ENCODE results near the gene DSPP. TPM values are rescaled to one million over a fixed set of nuclear protein-coding genes. Genes with fewer than 3 reads are reported as not detected.

DSPP gene
- total RNA-seq, 1 experiment from 2014 or later: not detected

DNA sequence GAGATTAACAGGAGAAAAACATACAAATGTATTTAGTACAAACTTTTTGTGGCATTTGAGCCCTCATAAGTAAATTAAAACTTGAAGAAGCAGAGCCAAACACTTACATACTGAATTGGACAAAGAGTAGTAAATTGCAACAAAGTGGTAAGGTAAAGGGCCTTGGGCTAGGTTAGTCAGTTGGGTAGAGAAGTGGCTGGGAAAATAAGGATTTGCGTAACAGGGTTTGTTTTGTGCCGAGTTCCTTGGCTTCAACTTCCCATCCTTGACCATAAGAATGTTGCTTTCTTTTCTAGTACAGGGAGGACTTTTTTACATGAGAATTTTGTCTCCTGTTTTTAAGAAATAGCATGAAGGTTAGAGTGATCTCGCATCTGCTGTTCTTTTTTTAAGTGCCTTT, 33.3 kb upstream of the DSPP start:
- DNase-seq: no peak
- Histone ChIP-seq H2AK5ac (ENCODE audit: insufficient read length, low read length) (no peak overlapping the region), H2BK20ac (ENCODE audit: low read depth, low read length, poor library complexity, severe bottlenecking) (no peak overlapping the region), H2BK120ac (ENCODE audit: low read depth, low read length, poor library complexity, severe bottlenecking) (no peak overlapping the region), H3K9me3 (ENCODE audit: control insufficient read depth, low read depth, low read length) (no peaks in the 10 kb centered on the region), H4K91ac (ENCODE audit: insufficient read length, low read depth, low read length) (no peak overlapping the region), H4K8ac (replicated peaks; ENCODE audit: insufficient read length, low read depth, low read length) (no peak overlapping the region), H3K9ac (ENCODE audit: extremely low read depth, insufficient read length, low read length) (no peak overlapping the region), H3K4me1 (ENCODE audit: insufficient read depth, low read length) (peaks cover 3% of the 10 kb centered on the region), H2BK15ac (ENCODE audit: low read depth, low read length) (no peak overlapping the region), H3K4ac (ENCODE audit: low read depth, low read length) (no peak overlapping the region), H2BK5ac (ENCODE audit: insufficient read length, low read length) (no peak overlapping the region), H3K23me2 (ENCODE audit: insufficient read length, low read depth, low read length, poor library complexity, severe bottlenecking) (no peaks in the 10 kb centered on the region), H3K4me2 (ENCODE audit: insufficient read depth, insufficient read length, low read length) (no peak overlapping the region), H3K27me3 (ENCODE audit: insufficient read depth, low read length) (no peaks in the 10 kb centered on the region), H3K27ac (ENCODE audit: insufficient read length, low read depth, low read length) (no peak overlapping the region), H3T11ph (ENCODE audit: low read length) (no peak overlapping the region), H4K5ac (ENCODE audit: insufficient read length, low read depth, low read length) (no peak overlapping the region), H4K20me1 (ENCODE audit: control insufficient read depth, insufficient read depth, insufficient read length) (no peaks in the 10 kb centered on the region), H3K79me1 (ENCODE audit: insufficient read depth, low read depth, low read length, poor library complexity, severe bottlenecking) (no peaks in the 10 kb centered on the region), H3K23ac (ENCODE audit: insufficient read length, low read depth, low read length) (no peak overlapping the region), H2BK12ac (ENCODE audit: insufficient read length, low read depth, low read length) (no peak overlapping the region), H3K79me2 (ENCODE audit: insufficient read depth, low read length) (no peaks in the 10 kb centered on the region), H2AFZ (ENCODE audit: low read length) (no peak overlapping the region), H3K14ac (ENCODE audit: insufficient read depth, low read length) (no peak overlapping the region), H3K56ac (ENCODE audit: insufficient read length, low read depth, low read length) (no peak overlapping the region), H3K18ac (ENCODE audit: insufficient read length, low read depth, low read length) (no peak overlapping the region)
- Mint-ChIP-seq H3K36me3 (ENCODE audit: insufficient read depth in 1 of 3, low read depth in 3 of 3) (no peaks in the 10 kb centered on the region), H3K27ac (no peak overlapping the region), H3K27me3 (ENCODE audit: low read depth) (no peaks in the 10 kb centered on the region), H3K4me3 (no peak overlapping the region), H3K9me3 (peaks cover 0 to 5% of the 10 kb centered on the region in 2 experiments; a peak in 1 of 5 replicates), H3K4me1 (peaks cover 6 to 16% of the 10 kb centered on the region in 2 experiments)
- no CpG with 5 or more reads among the region's 3 CpGs for WGBS (ENCODE audit: extremely low coverage, insufficient read length, low lambda C conversion rate)
- TF ChIP-seq, protein P1, sequence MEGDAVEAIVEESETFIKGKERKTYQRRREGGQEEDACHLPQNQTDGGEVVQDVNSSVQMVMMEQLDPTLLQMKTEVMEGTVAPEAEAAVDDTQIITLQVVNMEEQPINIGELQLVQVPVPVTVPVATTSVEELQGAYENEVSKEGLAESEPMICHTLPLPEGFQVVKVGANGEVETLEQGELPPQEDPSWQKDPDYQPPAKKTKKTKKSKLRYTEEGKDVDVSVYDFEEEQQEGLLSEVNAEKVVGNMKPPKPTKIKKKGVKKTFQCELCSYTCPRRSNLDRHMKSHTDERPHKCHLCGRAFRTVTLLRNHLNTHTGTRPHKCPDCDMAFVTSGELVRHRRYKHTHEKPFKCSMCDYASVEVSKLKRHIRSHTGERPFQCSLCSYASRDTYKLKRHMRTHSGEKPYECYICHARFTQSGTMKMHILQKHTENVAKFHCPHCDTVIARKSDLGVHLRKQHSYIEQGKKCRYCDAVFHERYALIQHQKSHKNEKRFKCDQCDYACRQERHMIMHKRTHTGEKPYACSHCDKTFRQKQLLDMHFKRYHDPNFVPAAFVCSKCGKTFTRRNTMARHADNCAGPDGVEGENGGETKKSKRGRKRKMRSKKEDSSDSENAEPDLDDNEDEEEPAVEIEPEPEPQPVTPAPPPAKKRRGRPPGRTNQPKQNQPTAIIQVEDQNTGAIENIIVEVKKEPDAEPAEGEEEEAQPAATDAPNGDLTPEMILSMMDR (conservative IDR thresholded peaks at IDR 0.05): no peak
